Measurements from ENCODE around the gene TCHP. TPM values are rescaled to one million over a fixed set of nuclear protein-coding genes. Genes with fewer than 3 reads are reported as not detected.

TCHP gene
- total and polyA plus RNA-seq, 2 donors (not counting 1 experiment from before 2014, with no cell fraction given) = 13.4 to 29.4 TPM

- H3K4me1 Mint-ChIP-seq = peaks cover 31% of the 10 kb centered on the region
- no peaks in the 10 kb centered on the region for H3K9me3 Mint-ChIP-seq (ENCODE audit: insufficient read depth)
- TF ChIP-seq EZH2 (IDR thresholded peaks at IDR 0.05; ENCODE audit: borderline replicate concordance, insufficient read depth, low read depth, low read length, poor library complexity, severe bottlenecking) (no peak), CTCF (IDR thresholded peaks at IDR 0.05) (no peak)
- H3K27me3 ChIP-seq (replicated peaks in 1 of 4; ENCODE audit: control extremely low read depth in 1 of 4, control insufficient read depth in 3 of 4, insufficient read depth in 4 of 4, low read length in 3 of 4) = no peaks in the 10 kb centered on the region
- no peak overlapping the region for H3K4me3 Mint-ChIP-seq
- DNase-seq = no peak
- H2AFZ ChIP-seq (ENCODE audit: insufficient read depth, low read depth, low read length, poor library complexity, severe bottlenecking) = no peak overlapping the region
- no peak overlapping the region for H3K9ac ChIP-seq (ENCODE audit: low read length)
- ChIA-PET POLR2A (interaction anchor here (0.6 kb wide), 1 partner anchor 71 kb away, joined by 3 read pairs; no protein-coding TSS in a partner anchor), CTCF (no interaction called here)
- peaks cover 19 to 42% of the 10 kb centered on the region in 2 experiments for H3K36me3 ChIP-seq (replicated peaks in 1 of 2; ENCODE audit: control extremely low read depth in 1 of 2, control insufficient read depth in 1 of 2, extremely low read depth in 1 of 2, insufficient read depth in 2 of 2, low read length in 1 of 2)
- no peaks in the 10 kb centered on the region for H3K27me3 Mint-ChIP-seq
- no peaks in the 10 kb centered on the region for H4K20me1 ChIP-seq (ENCODE audit: control insufficient read depth, insufficient read depth, low read length, poor library complexity, severe bottlenecking)
- ATAC-seq (ENCODE audit: low read depth) = no peak
- H3K79me2 ChIP-seq (ENCODE audit: control insufficient read depth, insufficient read depth, low read length) = no peaks in the 10 kb centered on the region
- WGBS (ENCODE audit: insufficient coverage) = 100% methylated on average over 3 of the region's 7 CpGs
- no peak overlapping the region for H3K27ac Mint-ChIP-seq
- H3K4me1 ChIP-seq (ENCODE audit: control insufficient read depth in 2 of 2, insufficient read depth in 2 of 2, low read length in 2 of 2) = peaks cover 19 to 20% of the 10 kb centered on the region in 2 donors
- no peak overlapping the region for H3K4me2 ChIP-seq (replicated peaks; ENCODE audit: low read depth, low read length, poor library complexity, severe bottlenecking)
- no peaks in the 10 kb centered on the region for H3K9me3 ChIP-seq (ENCODE audit: control extremely low read depth in 1 of 3, control insufficient read depth in 2 of 3, insufficient read depth in 1 of 3, low read length in 2 of 3)
- intact Hi-C loops (cut with micrococcal nuclease) = no loop called here
- no peak overlapping the region for H3K4me3 ChIP-seq (ENCODE audit: control extremely low read depth in 1 of 5, extremely low read depth in 1 of 5, insufficient read depth in 1 of 5, low read depth in 2 of 5, low read length in 4 of 5)
- no peak overlapping the region for H3K27ac ChIP-seq (ENCODE audit: low read length in 2 of 2)
These were observed 43.7 kb downstream of the TCHP start for GRCh38 chr12:109943811-109944210.

- no peak overlapping the region for H2AFZ ChIP-seq (ENCODE audit: insufficient read depth, low read depth, low read length, poor library complexity, severe bottlenecking)
- Mint-ChIP-seq H3K27ac (no peak overlapping the region), H3K4me1 (peaks cover 31% of the 10 kb centered on the region), H3K27me3 (no peaks in the 10 kb centered on the region), H3K9me3 (ENCODE audit: insufficient read depth) (no peaks in the 10 kb centered on the region), H3K4me3 (no peak overlapping the region)
- ChIA-PET CTCF (no interaction called here), POLR2A (interaction anchor here (0.7 kb wide), 1 partner anchor 230 kb away, joined by 5 read pairs; no protein-coding TSS in a partner anchor)
- ATAC-seq (ENCODE audit: low read depth) (no peak), DNase-seq (no peak)
- no peak overlapping the region for H3K4me2 ChIP-seq (replicated peaks; ENCODE audit: low read depth, low read length, poor library complexity, severe bottlenecking)
- no peaks in the 10 kb centered on the region for H3K27me3 ChIP-seq (replicated peaks in 1 of 4; ENCODE audit: control extremely low read depth in 1 of 4, control insufficient read depth in 3 of 4, insufficient read depth in 4 of 4, low read length in 3 of 4)
- no peaks in the 10 kb centered on the region for H3K79me2 ChIP-seq (ENCODE audit: control insufficient read depth, insufficient read depth, low read length)
- TF ChIP-seq CTCF (IDR thresholded peaks at IDR 0.05) (no peak), EZH2 (IDR thresholded peaks at IDR 0.05; ENCODE audit: borderline replicate concordance, insufficient read depth, low read depth, low read length, poor library complexity, severe bottlenecking) (no peak)
- WGBS (ENCODE audit: insufficient coverage) = 92% methylated on average over 7 of the region's 17 CpGs
- H3K4me1 ChIP-seq (ENCODE audit: control insufficient read depth in 2 of 2, insufficient read depth in 2 of 2, low read length in 2 of 2) = peaks cover 19 to 20% of the 10 kb centered on the region in 2 donors
- no peaks in the 10 kb centered on the region for H3K9me3 ChIP-seq (ENCODE audit: control extremely low read depth in 1 of 3, control insufficient read depth in 2 of 3, insufficient read depth in 1 of 3, low read length in 2 of 3)
- no peak overlapping the region for H3K9ac ChIP-seq (ENCODE audit: low read length)
- no peak overlapping the region for H3K4me3 ChIP-seq (ENCODE audit: control extremely low read depth in 1 of 5, extremely low read depth in 1 of 5, insufficient read depth in 1 of 5, low read depth in 2 of 5, low read length in 4 of 5)
- H3K36me3 ChIP-seq (replicated peaks in 1 of 2; ENCODE audit: control extremely low read depth in 1 of 2, control insufficient read depth in 1 of 2, extremely low read depth in 1 of 2, insufficient read depth in 2 of 2, low read length in 1 of 2) = peaks cover 20 to 47% of the 10 kb centered on the region in 2 experiments
- H3K27ac ChIP-seq (ENCODE audit: low read length in 2 of 2) = no peak overlapping the region
- no peaks in the 10 kb centered on the region for H4K20me1 ChIP-seq (ENCODE audit: control insufficient read depth, insufficient read depth, low read length, poor library complexity, severe bottlenecking)
- intact Hi-C loops (cut with micrococcal nuclease) = no loop called here
These were observed 44.7 kb downstream of the TCHP start for GRCh38 chr12:109944561-109945359.
